GM12892 (cell line): ENCODE data around the gene RNF126.

Experiments used
- POLR2A ChIP-seq: IDR thresholded peaks from 2 replicates; pipeline ENCODE4 v1.6.1; 2011; ENCODE audit warnings: low read depth, low read length, control low read depth
- POLR2AphosphoS5 ChIP-seq: IDR thresholded peaks from 2 replicates; pipeline ENCODE4 v1.6.1; 2011; ENCODE audit warnings: low read depth, low read length, control low read depth
- TAF1 ChIP-seq: IDR thresholded peaks from 2 replicates; pipeline ENCODE4 v1.6.1; 2011; ENCODE audit warnings: low read depth, mild to moderate bottlenecking, control low read depth, low read length, borderline replicate concordance

GRCh38 chr19:607301-608154 is 55.5 kb downstream of the RNF126 start:
- no peak for TF ChIP-seq POLR2A
- no peak for TF ChIP-seq TAF1
- no peak for TF ChIP-seq POLR2AphosphoS5
